ENCODE measurements around the gene NRG3. TPM values are rescaled to one million over a fixed set of nuclear protein-coding genes. Genes with fewer than 3 reads are reported as not detected.

The NRG3 gene
- total and polyA plus RNA-seq, 11 donors = 0.11 to 0.41 (median 0.27) TPM; not detected in 7

GRCh38 chr10:82737549-82737948, 862.6 kb downstream of the NRG3 start:
- no peaks in the 10 kb centered on the region for H3K4me1 ChIP-seq
- ATAC-seq (no peak), DNase-seq (no peak)
- intact Hi-C loops (cut with DNase I) = no loop called here
- no peaks in the 10 kb centered on the region for H3K9me3 ChIP-seq
- no peaks in the 10 kb centered on the region for H3K27me3 ChIP-seq
- 60 to 75% (median 67%) methylated on average over 11 of the region's 11 CpGs for WGBS, 4 donors
- H3K36me3 ChIP-seq = no peaks in the 10 kb centered on the region
- H3K4me3 ChIP-seq = no peak overlapping the region
- H3K27ac ChIP-seq = no peak overlapping the region
- TF ChIP-seq CTCF (IDR thresholded peaks at IDR 0.05) = no peak
- TF ChIP-seq POLR2A (IDR thresholded peaks at IDR 0.05) = no peak

GRCh38 chr10:82738592-82738991, 863.6 kb downstream of the NRG3 start:
- Histone ChIP-seq H3K9me3 (no peaks in the 10 kb centered on the region), H3K4me1 (no peaks in the 10 kb centered on the region), H3K36me3 (no peaks in the 10 kb centered on the region), H3K27me3 (no peaks in the 10 kb centered on the region), H3K4me3 (no peak overlapping the region), H3K27ac (no peak overlapping the region)
- intact Hi-C loops (cut with DNase I) = no loop called here
- TF ChIP-seq CTCF (IDR thresholded peaks at IDR 0.05) (no peak), POLR2A (IDR thresholded peaks at IDR 0.05) (no peak)
- ATAC-seq = no peak
- no peak for DNase-seq
- 75 to 89% (median 82%) methylated on average over 8 of the region's 8 CpGs for WGBS, 4 donors

GRCh38 chr10:82742478-82742877, 867.5 kb downstream of the NRG3 start:
- Histone ChIP-seq H3K4me3 (no peak overlapping the region), H3K36me3 (no peaks in the 10 kb centered on the region), H3K27me3 (no peaks in the 10 kb centered on the region), H3K27ac (no peak overlapping the region), H3K9me3 (no peaks in the 10 kb centered on the region), H3K4me1 (no peaks in the 10 kb centered on the region)
- 48 to 67% (median 55%) methylated on average over 3 to 4 of the region's 4 CpGs for WGBS, 4 donors
- ATAC-seq (no peak), DNase-seq (no peak)
- TF ChIP-seq POLR2A (IDR thresholded peaks at IDR 0.05) = no peak
- no peak for TF ChIP-seq CTCF (IDR thresholded peaks at IDR 0.05)
- intact Hi-C loops (cut with DNase I) = no loop called here

GRCh38 chr10:82742898-82743297, 867.9 kb downstream of the NRG3 start:
- no peaks in the 10 kb centered on the region for H3K9me3 ChIP-seq
- no peaks in the 10 kb centered on the region for H3K4me1 ChIP-seq
- no peak overlapping the region for H3K4me3 ChIP-seq
- TF ChIP-seq CTCF (IDR thresholded peaks at IDR 0.05) (no peak), POLR2A (IDR thresholded peaks at IDR 0.05) (no peak)
- H3K27ac ChIP-seq = no peak overlapping the region
- no peaks in the 10 kb centered on the region for H3K27me3 ChIP-seq
- no peak for ATAC-seq
- intact Hi-C loops (cut with DNase I) = no loop called here
- DNase-seq = no peak
- WGBS, 4 donors = 71 to 81% (median 80%) methylated on average over 7 of the region's 7 CpGs
- H3K36me3 ChIP-seq = no peaks in the 10 kb centered on the region
